Testis (tissue), 2 donors: Measurements from ENCODE around the gene UGT1A8.

Experiments
- CTCF ChIP-seq, 3 experiments: fragments of 450-650 bp in 2 of 3; fragments of 200-600 bp in 1 of 3; sonication (generic) in 1 of 3; IDR thresholded peaks; one replicate each; pipeline ENCODE4 v1.5.1; 2016 to 2019; ENCODE audit warnings: antibody characterized with exemption in 3 of 3, mild to moderate bottlenecking in 2 of 3, moderate library complexity in 1 of 3
- POLR2A ChIP-seq: fragments of 450-650 bp; IDR thresholded peaks from one replicate; pipeline ENCODE4 v1.6.1; 2017; ENCODE audit warnings: antibody characterized with exemption, mild to moderate bottlenecking, moderate library complexity

GRCh38 chr2:233820774-233821105 lies 203.3 kb downstream of the UGT1A8 start:
- no peak for TF ChIP-seq POLR2A
- TF ChIP-seq CTCF (IDR thresholded peaks at IDR 0.05), result no peak
